ENCODE data around the gene DNAH7. TPM values are rescaled to one million over a fixed set of nuclear protein-coding genes. Genes with fewer than 3 reads are reported as not detected.
A peak's percentile ranks its signal among the peaks of the same experiment; 100 is the strongest.

DNAH7 gene
- total RNA-seq, 1 experiment from 2014 or later = 0.64 TPM

GRCh38 chr2:196077821-196078220, 9.2 kb upstream of the DNAH7 start:
- no peak for DNase-seq (ENCODE audit: low read depth)

- DNase-seq (ENCODE audit: low read depth) = no peak
These were observed 8.3 kb upstream of the DNAH7 start for GRCh38 chr2:196076778-196077568.

- peak; percentile 20 for DNase-seq (ENCODE audit: low read depth)
These were observed 6.6 kb upstream of the DNAH7 start for GRCh38 chr2:196075196-196075595.

GRCh38 chr2:196074631-196075030, 6.0 kb upstream of the DNAH7 start:
- DNase-seq (ENCODE audit: low read depth) = no peak

GRCh38 chr2:196073521-196073920, 4.9 kb upstream of the DNAH7 start:
- DNase-seq (ENCODE audit: low read depth) = no peak

- DNase-seq (ENCODE audit: low read depth) = no peak
These were observed 1.6 kb downstream of the DNAH7 start for GRCh38 chr2:196067088-196067382.

GRCh38 chr2:196066291-196067087, 2.1 kb downstream of the DNAH7 start:
- DNase-seq (ENCODE audit: low read depth) = peak; percentile 34

GRCh38 chr2:196063773-196064172, 4.9 kb downstream of the DNAH7 start:
- no peak for DNase-seq (ENCODE audit: low read depth)

- DNase-seq (ENCODE audit: low read depth) = peak; percentile 21
These were observed 9.1 kb downstream of the DNAH7 start for GRCh38 chr2:196059491-196059960.

GRCh38 chr2:196054631-196055030, 14.0 kb downstream of the DNAH7 start:
- DNase-seq (ENCODE audit: low read depth) = no peak

- peak; percentile 59 for DNase-seq (ENCODE audit: low read depth)
These were observed 22.3 kb downstream of the DNAH7 start for GRCh38 chr2:196046123-196046917.

GRCh38 chr2:196041786-196042185, 26.9 kb downstream of the DNAH7 start:
- DNase-seq (ENCODE audit: low read depth) = no peak

- no peak for DNase-seq (ENCODE audit: low read depth)
These were observed 28.4 kb downstream of the DNAH7 start for GRCh38 chr2:196040218-196040617.

GRCh38 chr2:196036442-196036841, 32.2 kb downstream of the DNAH7 start:
- no peak for DNase-seq (ENCODE audit: low read depth)

GRCh38 chr2:196018037-196018436, 50.6 kb downstream of the DNAH7 start:
- no peak for DNase-seq (ENCODE audit: low read depth)

- DNase-seq (ENCODE audit: low read depth) = no peak
These were observed 56.3 kb downstream of the DNAH7 start for GRCh38 chr2:196012314-196012713.

- DNase-seq (ENCODE audit: low read depth) = no peak
These were observed 68.1 kb downstream of the DNAH7 start for GRCh38 chr2:196000551-196000950.

GRCh38 chr2:195998070-195998469, 70.6 kb downstream of the DNAH7 start:
- no peak for DNase-seq (ENCODE audit: low read depth)

GRCh38 chr2:195995499-195995898, 73.1 kb downstream of the DNAH7 start:
- DNase-seq (ENCODE audit: low read depth) = no peak

GRCh38 chr2:195993623-195994022, 75.0 kb downstream of the DNAH7 start:
- no peak for DNase-seq (ENCODE audit: low read depth)

- DNase-seq (ENCODE audit: low read depth) = no peak
These were observed 82.9 kb downstream of the DNAH7 start for GRCh38 chr2:195985741-195986140.
